ENCODE results near the gene CD82.

Gene CD82

DNA sequence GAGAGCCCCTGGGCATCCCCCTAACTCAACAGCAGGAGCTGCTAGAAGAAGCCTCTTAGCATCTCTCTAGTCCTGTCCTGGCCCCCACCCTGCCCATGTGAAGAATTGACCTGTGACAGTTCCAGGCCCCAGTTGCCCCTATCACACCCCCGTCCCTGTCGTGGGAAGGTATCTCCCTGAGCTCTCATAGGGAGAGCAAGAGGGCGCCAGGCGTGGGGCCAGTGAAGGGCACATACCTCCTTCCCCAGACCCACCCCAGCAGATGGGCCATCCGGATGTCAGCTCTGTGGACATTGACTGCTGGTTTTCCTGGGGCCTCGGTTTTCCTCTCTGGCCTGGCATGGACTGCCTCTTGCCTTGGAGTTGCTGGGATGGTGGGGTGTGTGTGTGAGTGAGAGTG, 29.5 kb downstream of the CD82 start:
- no peak for ATAC-seq (replicated peaks; ENCODE audit: extremely low read depth, poor library complexity, severe bottlenecking)
- H3K9me3 Mint-ChIP-seq: no peaks in the 10 kb centered on the region
- H3K4me1 Mint-ChIP-seq: peaks cover 58% of the 10 kb centered on the region
- no peak for DNase-seq (ENCODE audit: low spot score in 2 of 2)
- H3K27me3 Mint-ChIP-seq: no peaks in the 10 kb centered on the region
- H3K27ac Mint-ChIP-seq (ENCODE audit: low read depth): peak overlapping the region; percentile 85
- peaks cover 13% of the 10 kb centered on the region for H3K36me3 Mint-ChIP-seq (ENCODE audit: insufficient read depth)
- no peak overlapping the region for H3K4me3 Mint-ChIP-seq

- H3K4me3 Mint-ChIP-seq: peak overlapping the region; percentile 74
- peaks cover 55% of the 10 kb centered on the region for H3K4me1 Mint-ChIP-seq
- H3K27ac Mint-ChIP-seq (ENCODE audit: low read depth): peak overlapping the region; percentile 89
- no peaks in the 10 kb centered on the region for H3K27me3 Mint-ChIP-seq
- peaks cover 11% of the 10 kb centered on the region for H3K36me3 Mint-ChIP-seq (ENCODE audit: insufficient read depth)
- ATAC-seq (replicated peaks; ENCODE audit: extremely low read depth, poor library complexity, severe bottlenecking) (no peak), DNase-seq (ENCODE audit: low spot score in 2 of 2) (no peak)
- H3K9me3 Mint-ChIP-seq: no peaks in the 10 kb centered on the region
Observed at GRCh38 chr11:44595964-44596381, 30.5 kb downstream of the CD82 start.

DNA sequence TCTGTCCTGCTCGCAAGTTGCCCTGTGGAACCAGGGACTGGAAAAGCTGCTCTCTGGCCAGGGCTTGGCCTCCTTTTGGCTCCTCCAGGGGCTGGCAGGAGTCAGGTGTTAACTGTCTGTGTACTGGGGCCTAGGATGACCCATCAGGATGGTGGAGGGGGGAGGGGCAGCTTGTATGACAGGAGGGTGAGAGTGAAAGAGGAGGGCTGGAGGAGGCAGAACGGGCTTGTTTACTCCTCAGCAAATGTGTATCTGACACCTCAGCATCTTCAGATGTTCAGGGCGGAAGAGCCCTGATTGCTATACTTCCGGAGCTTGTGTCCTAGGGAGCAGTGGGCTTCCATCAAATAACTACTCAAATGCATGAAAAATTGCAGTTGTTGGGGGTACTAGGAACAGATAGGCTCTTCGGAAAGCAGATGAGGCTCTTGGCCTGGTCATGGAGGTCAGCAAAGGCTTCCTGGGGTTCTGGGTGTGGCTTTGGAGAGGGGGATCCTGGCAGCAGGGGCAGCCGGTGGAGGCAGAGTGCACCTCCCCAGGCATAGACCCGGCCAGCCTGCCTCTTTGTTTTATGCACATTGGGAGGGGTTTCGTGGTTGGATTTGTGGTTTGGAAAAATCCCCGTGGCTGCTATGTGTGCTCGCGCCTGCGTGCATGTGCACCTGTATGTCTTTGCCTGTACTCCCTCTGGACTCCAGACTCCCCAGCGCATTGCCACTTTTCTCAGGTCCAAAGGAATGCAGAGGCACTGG, 31.2 kb downstream of the CD82 start:
- DNase-seq (ENCODE audit: low spot score in 2 of 2) (peak; percentile 24 to 43), ATAC-seq (replicated peaks; ENCODE audit: extremely low read depth, poor library complexity, severe bottlenecking) (peak; percentile 80)
- Mint-ChIP-seq H3K36me3 (ENCODE audit: insufficient read depth) (peaks cover 9% of the 10 kb centered on the region), H3K4me1 (peaks cover 49% of the 10 kb centered on the region), H3K9me3 (no peaks in the 10 kb centered on the region), H3K27me3 (no peaks in the 10 kb centered on the region), H3K4me3 (peak overlapping the region; percentile 74), H3K27ac (ENCODE audit: low read depth) (peak overlapping the region; percentile 89)

DNA sequence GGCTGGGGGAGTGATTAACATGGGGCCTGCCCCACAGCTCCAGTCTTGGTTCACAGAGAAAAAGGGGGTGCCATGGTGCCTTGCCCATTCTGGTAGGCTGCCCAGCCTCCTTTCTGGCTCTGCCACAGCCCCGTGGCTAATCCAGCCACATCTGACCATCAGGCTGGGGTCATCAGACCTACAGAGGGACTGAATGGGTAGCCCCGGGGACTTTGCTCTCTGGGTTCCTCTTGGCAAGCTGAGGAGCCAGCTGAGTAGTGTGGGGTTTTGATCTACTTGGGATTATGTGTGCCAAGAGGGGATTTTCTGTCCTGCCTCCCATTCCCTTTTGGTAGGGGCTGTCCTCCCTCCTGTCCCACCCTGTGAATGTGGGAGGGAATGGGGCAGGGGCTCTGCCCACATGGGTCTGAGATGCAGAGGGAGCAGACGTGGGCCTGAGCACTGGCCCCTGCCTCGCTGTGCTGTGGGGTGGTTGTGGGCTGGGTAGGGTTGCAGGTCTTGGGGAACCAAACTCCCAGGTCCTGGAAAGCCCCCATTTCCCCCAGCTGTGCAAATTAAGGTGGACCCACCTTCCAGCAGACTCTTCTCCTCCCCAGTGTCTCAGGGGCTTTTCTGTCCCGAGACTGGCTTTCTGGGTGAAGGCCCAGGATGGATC, 32.0 kb downstream of the CD82 start:
- Mint-ChIP-seq H3K9me3 (no peaks in the 10 kb centered on the region), H3K36me3 (ENCODE audit: insufficient read depth) (peaks cover 7% of the 10 kb centered on the region), H3K27me3 (no peaks in the 10 kb centered on the region), H3K27ac (ENCODE audit: low read depth) (peak overlapping the region; percentile 89), H3K4me1 (peaks cover 49% of the 10 kb centered on the region), H3K4me3 (peak overlapping the region; percentile 74)
- no peak for DNase-seq (ENCODE audit: low spot score in 2 of 2)
- peak; percentile 7 for ATAC-seq (replicated peaks; ENCODE audit: extremely low read depth, poor library complexity, severe bottlenecking)

DNA sequence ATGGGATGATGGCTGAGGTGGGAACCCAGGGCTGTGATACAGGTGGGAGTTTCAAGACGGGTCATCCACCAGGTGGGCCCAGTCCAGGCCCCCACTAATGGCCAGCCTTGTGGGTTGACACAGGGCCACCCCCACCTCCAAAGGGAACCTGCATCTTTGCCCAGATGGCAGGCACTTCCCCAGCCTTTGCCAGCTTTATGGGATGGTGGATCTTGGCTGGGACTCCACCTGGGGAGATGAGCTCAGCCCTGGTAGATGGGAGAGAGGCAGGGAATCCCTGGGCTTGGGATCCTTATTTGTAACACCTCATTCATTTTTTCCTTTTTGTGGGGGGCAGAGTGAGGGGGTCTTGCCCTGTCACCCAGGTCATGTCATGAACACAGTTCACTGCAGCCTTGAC, 33.4 kb downstream of the CD82 start:
- peak overlapping the region; percentile 89 for H3K27ac Mint-ChIP-seq (ENCODE audit: low read depth)
- no peak for ATAC-seq (replicated peaks; ENCODE audit: extremely low read depth, poor library complexity, severe bottlenecking)

GRCh38 chr11:44600261-44600660, 34.8 kb downstream of the CD82 start:
- no peak overlapping the region for H3K4me3 Mint-ChIP-seq
- DNase-seq (ENCODE audit: low spot score in 2 of 2) (no peak), ATAC-seq (replicated peaks; ENCODE audit: extremely low read depth, poor library complexity, severe bottlenecking) (no peak)
- H3K36me3 Mint-ChIP-seq (ENCODE audit: insufficient read depth): peaks cover 10% of the 10 kb centered on the region
- H3K27me3 Mint-ChIP-seq: no peaks in the 10 kb centered on the region
- H3K4me1 Mint-ChIP-seq: peaks cover 34% of the 10 kb centered on the region
- H3K27ac Mint-ChIP-seq (ENCODE audit: low read depth): no peak overlapping the region
- H3K9me3 Mint-ChIP-seq: no peaks in the 10 kb centered on the region

More for the DNA sequence above, 33.4 kb downstream of the CD82 start:
- H3K9me3 Mint-ChIP-seq: no peaks in the 10 kb centered on the region
- H3K4me1 Mint-ChIP-seq: peaks cover 45% of the 10 kb centered on the region
- H3K36me3 Mint-ChIP-seq (ENCODE audit: insufficient read depth): peaks cover 5% of the 10 kb centered on the region
- H3K27me3 Mint-ChIP-seq: no peaks in the 10 kb centered on the region
- no peak for DNase-seq (ENCODE audit: low spot score in 2 of 2)
- H3K4me3 Mint-ChIP-seq: no peak overlapping the region

- no peak overlapping the region for H3K4me3 Mint-ChIP-seq
- ATAC-seq (replicated peaks; ENCODE audit: extremely low read depth, poor library complexity, severe bottlenecking) (no peak), DNase-seq (ENCODE audit: low spot score in 2 of 2) (no peak)
- H3K36me3 Mint-ChIP-seq (ENCODE audit: insufficient read depth): peaks cover 15% of the 10 kb centered on the region
- peaks cover 27% of the 10 kb centered on the region for H3K4me1 Mint-ChIP-seq
- no peaks in the 10 kb centered on the region for H3K9me3 Mint-ChIP-seq
- H3K27me3 Mint-ChIP-seq: no peaks in the 10 kb centered on the region
- H3K27ac Mint-ChIP-seq (ENCODE audit: low read depth): peak overlapping the region; percentile 25
Observed at GRCh38 chr11:44600839-44601383, 35.4 kb downstream of the CD82 start.

DNA sequence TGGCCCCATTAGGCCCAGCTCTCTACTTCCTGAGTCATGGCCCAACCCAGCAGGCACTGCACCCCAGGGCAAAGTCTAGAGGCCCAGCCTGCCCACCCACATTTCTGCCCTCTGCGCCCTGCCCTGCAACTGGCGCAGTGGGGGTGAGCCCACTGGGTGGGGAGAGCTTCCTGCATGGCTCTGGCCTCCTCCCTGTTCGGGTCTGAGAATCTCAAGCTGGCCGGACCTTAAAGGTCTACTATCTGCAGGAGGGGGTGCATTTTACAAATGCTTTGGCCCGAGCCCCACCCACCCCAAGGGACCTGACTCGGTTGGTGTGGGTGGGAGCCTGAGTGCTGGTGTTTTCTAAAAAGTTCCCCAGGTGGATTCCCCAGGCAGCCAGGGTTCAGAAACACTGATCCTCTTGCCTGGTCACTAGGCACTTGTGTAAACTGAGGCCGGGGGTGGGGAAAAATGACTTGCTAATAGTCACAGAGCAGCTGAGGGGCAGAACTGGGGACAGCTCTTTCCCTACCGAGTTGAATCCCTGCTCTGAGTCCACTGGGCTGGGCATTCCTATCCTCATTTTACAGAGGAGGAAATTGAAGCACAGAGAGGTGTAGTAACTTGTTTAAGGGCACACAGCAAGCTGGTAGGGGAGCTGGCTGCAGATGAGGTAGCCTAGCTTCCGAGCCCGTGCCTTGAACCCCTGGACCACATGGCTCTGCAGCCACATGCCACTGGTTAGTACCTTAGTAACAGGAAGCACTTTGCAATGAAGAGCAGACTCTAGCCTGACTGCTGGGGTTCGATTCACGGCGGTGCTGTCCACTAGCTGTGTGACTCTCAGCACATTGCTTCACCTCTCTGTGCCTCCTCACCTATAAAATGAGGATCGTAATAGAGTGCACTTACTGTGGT, 36.3 kb downstream of the CD82 start:
- no peaks in the 10 kb centered on the region for H3K27me3 Mint-ChIP-seq
- H3K4me1 Mint-ChIP-seq: peaks cover 19% of the 10 kb centered on the region
- DNase-seq (ENCODE audit: low spot score in 2 of 2) (no peak), ATAC-seq (replicated peaks; ENCODE audit: extremely low read depth, poor library complexity, severe bottlenecking) (no peak)
- H3K27ac Mint-ChIP-seq (ENCODE audit: low read depth): peak overlapping the region; percentile 25
- H3K9me3 Mint-ChIP-seq: no peaks in the 10 kb centered on the region
- H3K36me3 Mint-ChIP-seq (ENCODE audit: insufficient read depth): peaks cover 12% of the 10 kb centered on the region
- H3K4me3 Mint-ChIP-seq: no peak overlapping the region

DNA sequence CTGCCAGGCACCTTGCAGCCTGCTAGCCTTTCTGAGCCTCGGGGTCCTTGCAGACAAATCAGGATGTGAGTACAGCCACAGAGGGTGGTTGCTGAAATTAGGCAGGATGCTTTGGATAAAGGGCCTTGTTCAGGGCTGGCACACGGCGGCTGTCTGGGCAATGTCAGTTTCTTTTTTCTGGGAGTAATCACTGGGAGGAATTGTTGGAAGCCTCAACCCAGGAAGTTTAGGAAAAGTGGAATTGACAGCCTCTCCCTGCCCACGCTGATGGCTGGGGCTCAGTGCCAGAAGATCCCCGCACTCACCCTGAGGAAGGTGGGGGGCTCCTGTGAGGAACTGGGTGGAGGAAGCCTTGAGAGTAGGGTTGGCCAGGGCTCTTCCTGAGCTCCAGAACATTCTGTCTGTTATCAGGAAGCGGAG, 37.4 kb downstream of the CD82 start:
- DNase-seq (ENCODE audit: low spot score in 2 of 2): no peak
- Mint-ChIP-seq H3K4me1 (peaks cover 11% of the 10 kb centered on the region), H3K36me3 (ENCODE audit: insufficient read depth) (peaks cover 11% of the 10 kb centered on the region), H3K4me3 (no peak overlapping the region), H3K27me3 (no peaks in the 10 kb centered on the region), H3K9me3 (no peaks in the 10 kb centered on the region), H3K27ac (ENCODE audit: low read depth) (no peak overlapping the region)
- no peak for ATAC-seq (replicated peaks; ENCODE audit: extremely low read depth, poor library complexity, severe bottlenecking)

- H3K9me3 Mint-ChIP-seq: no peaks in the 10 kb centered on the region
- peaks cover 20% of the 10 kb centered on the region for H3K4me1 Mint-ChIP-seq
- H3K27ac Mint-ChIP-seq (ENCODE audit: low read depth): no peak overlapping the region
- DNase-seq (ENCODE audit: low spot score in 2 of 2): no peak
- H3K4me3 Mint-ChIP-seq: no peak overlapping the region
- no peak for ATAC-seq (replicated peaks; ENCODE audit: extremely low read depth, poor library complexity, severe bottlenecking)
- peaks cover 12% of the 10 kb centered on the region for H3K36me3 Mint-ChIP-seq (ENCODE audit: insufficient read depth)
- no peaks in the 10 kb centered on the region for H3K27me3 Mint-ChIP-seq
Observed at GRCh38 chr11:44604171-44604581, 38.7 kb downstream of the CD82 start.

GRCh38 chr11:44605068-44605708, 39.7 kb downstream of the CD82 start:
- Mint-ChIP-seq H3K4me1 (peaks cover 30% of the 10 kb centered on the region), H3K27ac (ENCODE audit: low read depth) (peak overlapping the region; percentile 41), H3K9me3 (no peaks in the 10 kb centered on the region), H3K27me3 (no peaks in the 10 kb centered on the region), H3K36me3 (ENCODE audit: insufficient read depth) (peaks cover 12% of the 10 kb centered on the region), H3K4me3 (no peak overlapping the region)
- ATAC-seq (replicated peaks; ENCODE audit: extremely low read depth, poor library complexity, severe bottlenecking): no peak
- DNase-seq (ENCODE audit: low spot score in 2 of 2): no peak

GRCh38 chr11:44605965-44606364, 40.5 kb downstream of the CD82 start:
- Mint-ChIP-seq H3K4me3 (no peak overlapping the region), H3K27me3 (no peaks in the 10 kb centered on the region), H3K9me3 (no peaks in the 10 kb centered on the region), H3K36me3 (ENCODE audit: insufficient read depth) (peaks cover 12% of the 10 kb centered on the region), H3K4me1 (peaks cover 35% of the 10 kb centered on the region), H3K27ac (ENCODE audit: low read depth) (peak overlapping the region; percentile 41)
- DNase-seq (ENCODE audit: low spot score in 2 of 2) (no peak), ATAC-seq (replicated peaks; ENCODE audit: extremely low read depth, poor library complexity, severe bottlenecking) (no peak)

Measured in central memory CD8-positive, alpha-beta T cell (primary cell).